NCI-H345 treated with DMSO at 0.1 percent for 48 hours (cell line): ENCODE results near the gene ACTL8.

Source experiments
- DNase-seq: peaks from one replicate; lab custom pipeline; 2025; ENCODE audit not compliant: unreplicated experiment; lab: John Stamatoyannopoulos, UW

ACTL8 gene, protein sequence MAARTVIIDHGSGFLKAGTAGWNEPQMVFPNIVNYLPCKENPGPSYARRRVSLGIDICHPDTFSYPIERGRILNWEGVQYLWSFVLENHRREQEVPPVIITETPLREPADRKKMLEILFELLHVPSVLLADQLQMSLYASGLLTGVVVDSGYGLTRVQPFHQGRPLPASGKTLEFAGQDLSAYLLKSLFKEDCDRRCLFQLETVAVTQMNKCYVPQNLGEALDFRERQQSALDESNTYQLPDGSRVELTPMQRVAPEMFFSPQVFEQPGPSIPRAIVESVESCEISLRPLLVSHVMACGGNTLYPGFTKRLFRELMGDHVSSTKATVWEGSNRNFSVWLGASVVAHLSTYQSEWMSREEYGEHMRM

DNA sequence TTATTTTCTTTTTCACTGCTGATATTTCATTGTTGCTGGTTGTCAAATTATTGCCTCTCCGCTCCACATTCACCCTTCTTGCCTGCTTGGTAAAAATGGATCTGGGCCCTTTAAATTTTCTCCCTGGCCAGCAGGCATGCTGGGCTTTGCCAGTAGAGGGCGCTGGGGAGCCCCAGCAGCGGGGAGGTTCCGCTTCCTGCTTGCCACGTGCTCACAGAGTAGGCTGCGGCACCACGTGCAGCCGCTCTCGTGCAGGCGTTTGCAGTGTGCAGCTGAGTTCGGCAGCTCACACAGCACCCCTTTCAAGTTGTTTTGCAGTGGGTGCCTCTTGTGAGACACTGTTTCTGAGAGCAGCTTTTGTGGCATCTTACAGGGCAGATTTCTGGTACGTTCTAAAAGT is at the start of gene ACTL8:
TSS of gene ACTL8 (plus strand) at position 214 of the 400 bp plus-strand sequence. CDS start 67,676 bp downstream, outside the sequence.
- no peak for DNase-seq

GRCh38 chr1:17706445-17706844 is 48.7 kb upstream of the ACTL8 start:
- peak; percentile 6 for DNase-seq

DNA sequence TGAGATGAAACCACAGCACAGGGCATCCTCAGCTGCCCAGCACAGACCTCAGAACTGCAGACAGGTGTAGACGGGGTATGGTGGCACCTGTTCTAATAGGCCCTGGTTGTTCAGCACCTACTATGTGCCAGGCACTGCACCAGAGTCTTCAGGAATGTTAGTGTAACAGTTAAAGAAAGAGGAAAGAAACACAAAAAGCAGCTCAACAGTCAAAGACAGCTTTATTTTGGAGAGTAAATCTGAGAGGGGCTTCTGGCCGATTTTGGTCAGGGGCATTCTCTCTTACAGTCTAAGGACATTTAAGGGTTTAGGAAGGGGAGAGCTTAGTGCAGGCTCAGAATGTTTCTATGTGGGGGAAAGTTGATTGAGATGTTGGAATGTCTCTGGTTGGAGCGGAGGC is 45.2 kb upstream of the ACTL8 start:
- no peak for DNase-seq

GRCh38 chr1:17710889-17711576 is 44.1 kb upstream of the ACTL8 start:
- DNase-seq: no peak

- DNase-seq: no peak
These were observed 43.6 kb upstream of the ACTL8 start for GRCh38 chr1:17711577-17711910.

DNA sequence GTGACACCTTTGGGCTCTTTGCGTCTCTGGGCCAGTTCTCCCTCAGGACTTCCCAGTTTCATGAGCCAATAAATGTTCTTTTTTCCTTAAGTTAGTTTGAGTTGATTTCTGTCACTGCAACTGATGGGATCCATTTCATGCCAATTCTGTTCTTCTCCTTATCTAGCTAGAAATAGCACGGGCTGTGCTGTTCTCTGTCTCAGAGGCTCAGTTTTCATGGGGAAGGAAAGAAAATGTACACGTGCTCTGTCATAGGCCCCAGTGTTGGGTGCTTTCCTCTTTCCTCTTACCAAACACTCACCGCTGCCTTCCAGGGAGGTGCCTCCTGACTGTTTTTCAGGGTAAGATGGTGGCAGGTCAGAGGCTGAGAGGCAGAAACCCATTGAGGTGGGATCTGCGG is 43.2 kb upstream of the ACTL8 start:
- DNase-seq: no peak

DNA sequence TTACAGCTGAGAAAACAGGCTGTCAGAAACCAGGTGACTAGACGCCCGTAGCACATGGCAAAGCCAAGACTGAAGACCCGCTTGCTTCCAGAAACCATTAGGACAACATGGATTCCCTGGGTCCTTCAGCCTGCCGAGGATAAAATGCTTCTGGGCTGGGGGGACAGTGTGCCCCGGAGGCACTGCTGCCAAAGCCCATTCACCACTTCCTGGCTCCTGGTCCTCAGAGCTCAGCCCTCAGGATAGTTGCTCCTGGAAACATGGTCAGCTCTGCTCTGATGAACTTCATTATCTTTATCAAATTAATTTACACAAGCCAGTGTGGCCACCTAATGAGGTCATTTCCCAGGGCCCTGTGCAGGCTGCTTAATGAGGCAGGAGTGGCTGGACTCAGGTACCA is 41.1 kb upstream of the ACTL8 start:
- DNase-seq: no peak

GRCh38 chr1:17717594-17718535 is 37.3 kb upstream of the ACTL8 start:
- DNase-seq: peak; percentile 77

DNA sequence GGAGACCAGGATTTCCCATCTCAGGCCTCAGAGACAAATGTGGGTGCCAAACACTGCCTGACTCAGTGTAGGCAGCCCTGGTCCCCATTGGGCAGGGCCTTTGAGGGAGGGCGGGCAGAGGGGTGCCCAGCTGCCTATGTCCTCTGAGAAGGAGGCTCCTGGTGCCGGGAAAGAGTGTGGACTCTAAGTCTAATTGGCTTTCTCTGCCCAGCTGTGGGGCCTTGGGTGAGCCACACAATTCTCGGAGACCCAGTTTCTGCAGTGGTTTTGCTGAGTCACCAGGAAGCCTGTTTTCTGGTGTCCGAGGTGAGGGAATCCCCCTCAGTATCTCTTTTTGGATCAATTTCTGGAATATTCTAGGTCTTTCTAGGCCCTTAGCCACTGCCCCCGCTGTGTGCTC is 35.3 kb upstream of the ACTL8 start:
- DNase-seq: no peak

DNA sequence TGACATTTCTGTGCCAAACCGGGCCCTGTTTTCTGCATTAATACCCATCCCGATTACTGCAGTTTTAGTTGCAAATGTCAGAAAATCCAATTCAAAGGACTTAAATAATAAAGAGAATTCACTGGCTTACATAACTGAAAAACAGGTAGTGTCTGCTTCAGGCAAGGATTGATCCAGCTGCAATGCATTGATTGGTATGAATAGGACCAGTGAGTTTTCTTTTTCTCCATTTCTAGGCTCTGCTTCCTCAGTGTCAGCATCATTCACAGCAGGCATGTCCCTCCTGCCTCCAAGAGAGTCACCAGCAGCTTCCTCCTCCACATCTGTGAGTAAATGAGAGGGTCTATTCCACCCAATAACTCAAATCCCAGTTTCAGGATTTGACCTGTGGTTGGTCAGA is 33.7 kb upstream of the ACTL8 start:
- no peak for DNase-seq

DNA sequence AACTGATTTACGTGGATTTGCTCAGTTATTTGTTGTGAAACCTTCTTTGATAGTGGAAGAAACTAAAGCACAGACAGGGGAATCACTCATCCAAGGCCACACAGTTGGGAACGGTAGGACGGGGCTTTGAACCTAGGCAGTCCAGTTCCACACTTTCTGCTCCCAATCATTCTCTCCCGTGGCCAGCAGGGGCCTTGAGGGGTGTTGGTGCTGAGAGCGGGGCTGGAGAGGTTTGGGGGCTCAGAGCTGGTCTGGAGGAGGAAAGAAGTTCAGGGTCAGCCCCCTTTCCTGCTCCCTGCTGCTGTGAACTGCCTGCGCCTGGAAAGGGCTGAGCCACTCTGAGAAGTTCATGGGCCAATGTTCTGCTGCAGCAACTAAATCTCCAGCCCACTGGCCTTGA is 31.4 kb upstream of the ACTL8 start:
- no peak for DNase-seq

- no peak for DNase-seq
These were observed 31.0 kb upstream of the ACTL8 start for GRCh38 chr1:17724150-17724549.

GRCh38 chr1:17725084-17725719 is 29.9 kb upstream of the ACTL8 start:
- peak; percentile 70 for DNase-seq

GRCh38 chr1:17725811-17726582 is 29.1 kb upstream of the ACTL8 start:
- no peak for DNase-seq

DNA sequence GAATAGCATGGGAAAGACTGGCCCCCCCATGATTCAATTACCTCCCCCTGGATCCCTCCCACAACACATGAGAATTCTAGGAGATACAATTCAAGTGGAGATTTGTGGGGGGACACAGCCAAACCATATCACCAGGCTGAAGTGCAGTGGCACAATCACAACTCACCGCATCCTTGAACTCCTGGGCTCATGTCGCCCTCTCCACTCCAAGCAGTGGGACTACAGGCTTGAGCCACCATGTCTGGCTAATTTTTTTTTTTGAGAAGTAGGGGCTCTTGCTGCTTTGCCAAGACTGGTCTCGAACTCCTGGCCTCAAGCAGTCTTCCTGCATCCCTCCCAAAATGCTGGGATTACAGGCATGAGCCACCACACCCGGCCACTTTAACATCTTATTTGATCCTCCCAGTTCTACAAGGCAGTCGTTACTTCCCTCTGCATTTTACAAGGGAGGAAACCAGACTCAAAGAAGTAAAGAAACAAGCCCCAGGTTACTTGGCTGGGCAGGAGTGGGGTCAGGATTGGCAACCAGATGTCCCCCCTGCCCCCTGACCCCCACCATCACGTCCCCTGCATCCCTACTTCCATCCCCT is 26.9 kb upstream of the ACTL8 start:
- DNase-seq: no peak

DNA sequence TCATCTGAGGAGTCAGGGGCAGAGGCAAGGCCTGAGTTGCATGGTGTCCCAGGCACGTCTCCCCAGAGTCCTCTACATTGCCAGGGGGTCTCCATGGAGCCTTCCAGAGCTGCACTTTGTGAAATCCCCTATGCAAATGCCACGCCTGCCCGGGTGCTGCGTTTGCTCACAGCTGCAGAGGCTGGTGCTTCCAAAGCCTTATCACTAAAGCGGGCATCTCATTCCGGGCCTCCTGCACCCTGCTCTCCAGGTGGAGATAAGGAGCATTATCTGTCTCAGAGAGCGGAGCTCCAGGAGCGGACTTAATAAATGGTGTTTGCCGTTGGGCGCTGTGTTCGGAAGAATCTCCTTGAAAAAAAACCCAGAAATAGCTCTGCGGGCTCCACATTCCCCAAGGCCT is 25.9 kb upstream of the ACTL8 start:
- DNase-seq: no peak

GRCh38 chr1:17729909-17730308 is 25.2 kb upstream of the ACTL8 start:
- no peak for DNase-seq

DNA sequence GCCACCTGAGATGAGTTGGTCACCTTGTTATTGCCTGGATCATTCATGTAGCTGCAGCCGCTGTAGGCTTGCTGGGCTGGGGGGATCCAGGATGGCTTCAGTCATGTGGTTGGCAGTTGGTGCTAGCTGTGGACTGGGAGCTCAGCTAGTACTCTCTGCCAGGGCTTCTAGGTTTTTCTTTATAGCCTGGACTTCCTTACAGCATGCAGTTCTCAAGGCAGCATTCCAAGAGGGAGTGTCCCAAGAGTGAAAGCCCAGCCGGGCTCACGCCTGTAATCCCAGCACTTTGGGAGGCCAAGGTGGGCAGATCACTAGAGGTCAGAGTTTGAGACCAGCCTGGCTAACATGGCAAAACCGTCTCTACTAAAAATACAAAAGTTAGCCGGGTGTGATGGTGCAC is 23.7 kb upstream of the ACTL8 start:
- DNase-seq: no peak

- no peak for DNase-seq
These were observed 22.7 kb upstream of the ACTL8 start for GRCh38 chr1:17732475-17732874.

DNA sequence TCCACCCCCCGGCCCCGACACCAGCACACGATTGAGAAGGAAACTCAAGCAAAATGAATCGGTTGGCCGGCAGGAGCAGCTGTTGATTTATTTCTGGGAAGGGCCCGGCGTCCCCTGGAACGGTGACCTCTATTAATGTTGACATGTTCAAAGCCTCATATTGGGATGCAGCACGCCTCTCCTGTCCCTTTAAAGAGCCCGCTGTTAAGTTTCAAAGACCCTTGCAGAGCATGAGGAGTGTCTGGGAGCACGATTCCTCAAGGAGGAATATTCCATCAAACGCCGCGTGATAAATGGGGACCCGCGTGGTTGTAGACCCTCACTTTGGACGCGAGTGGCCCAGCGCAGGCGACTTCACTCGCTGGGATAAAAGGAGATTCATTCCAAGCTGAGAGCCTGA is 21.5 kb upstream of the ACTL8 start:
- no peak for DNase-seq
